GM12878 (cell line): ENCODE measurements around the gene HIC1. TPM values are rescaled to one million over a fixed set of nuclear protein-coding genes. Genes with fewer than 3 reads are reported as not detected.

ENCODE experiments used
- EGR1 ChIP-seq, 2 experiments: IDR thresholded peaks; 1 replicate in 1 of 2; 2 replicates in 1 of 2; pipeline ENCODE4 v1.6.1; 2011 to 2012; ENCODE audit warnings: low read depth in 2 of 2, low read length in 2 of 2, borderline replicate concordance in 1 of 2, mild to moderate bottlenecking in 1 of 2, moderate library complexity in 1 of 2
- ESRRA ChIP-seq: IDR thresholded peaks from 2 replicates; pipeline ENCODE4 v1.6.1; 2012; ENCODE audit warnings: mild to moderate bottlenecking, low read length, improper control_type of control experiment
- HDAC2 ChIP-seq: fragments of 200-600 bp; sonication (generic); IDR thresholded peaks from 2 replicates; pipeline ENCODE4 v1.6.1; 2017
- HSF1 ChIP-seq: fragments of 150-350 bp; IDR thresholded peaks from 2 replicates; pipeline ENCODE4 v1.6.1; 2014; ENCODE audit warnings: mild to moderate bottlenecking, low read depth, low read length
- IRF3 ChIP-seq: fragments of 450-650 bp; IDR thresholded peaks from 2 replicates; pipeline ENCODE4 v1.6.1; 2014; ENCODE audit warnings: mild to moderate bottlenecking
- MEF2A ChIP-seq: IDR thresholded peaks from 2 replicates; pipeline ENCODE4 v1.6.1; 2011; ENCODE audit warnings: low read depth, mild to moderate bottlenecking, low read length, moderate library complexity; ENCODE audit not compliant: insufficient read depth
- NR2F1 ChIP-seq: fragments of 450-650 bp; conservative IDR thresholded peaks from 2 replicates; pipeline ENCODE4 v1.6.1; 2017; ENCODE audit warnings: mild to moderate bottlenecking
- NRF1 ChIP-seq: conservative IDR thresholded peaks from 2 replicates; pipeline ENCODE4 v1.6.1; 2011; ENCODE audit warnings: mild to moderate bottlenecking, low read depth, low read length, improper control_type of control experiment
- POLR2AphosphoS5 ChIP-seq: IDR thresholded peaks from 2 replicates; pipeline ENCODE4 v1.6.1; 2011; ENCODE audit warnings: mild to moderate bottlenecking, low read length, inconsistent platforms
- SMAD5 ChIP-seq: IDR thresholded peaks from 2 replicates; pipeline ENCODE4 v1.6.1; 2016; ENCODE audit warnings: antibody characterized with exemption, low read depth
- SMARCA5 ChIP-seq: fragments of 450-650 bp; IDR thresholded peaks from 2 replicates; pipeline ENCODE4 v1.6.1; 2017; ENCODE audit warnings: mild to moderate bottlenecking
- SMC3 ChIP-seq: IDR thresholded peaks from 2 replicates; pipeline ENCODE4 v1.6.1; 2011; ENCODE audit warnings: low read length, improper control_type of control experiment, borderline replicate concordance
- ZNF274 ChIP-seq: IDR thresholded peaks from one replicate; pipeline ENCODE4 v1.8.0; 2011; ENCODE audit not compliant: insufficient read length, insufficient read depth
- ZZZ3 ChIP-seq: IDR thresholded peaks from 2 replicates; pipeline ENCODE4 v1.6.1; 2011; ENCODE audit warnings: low read depth; ENCODE audit not compliant: control insufficient read depth, insufficient read length
- polyA plus RNA-seq, 11 experiments: library from polyadenylated mRNA; depleted of rRNA in 4 of 11; unstranded in 6 of 11; stranded (reverse) in 5 of 11; fragments of >200 nt; fragmentation: Nextera tagmentation in 4 of 11; fragmentation: Illumina TruSeq in 1 of 11; extraction: Ambion mirVana in 4 of 11; extraction: Trizol in 1 of 11; gene quantifications; 1 replicate in 1 of 11; 2 replicates in 10 of 11; pipeline versions ENCODE4 v1.2.1 to v1.2.3, GENCODE V29; 2011 to 2016; ENCODE audit warnings: inconsistent platforms in 2 of 11, missing spikeins in 2 of 11, low read depth in 1 of 11
- total RNA-seq, 4 experiments: library from RNA; depleted of rRNA in 3 of 4; stranded (reverse); fragments of >200 nt in 3 of 4; fragmentation: Illumina TruSeq in 1 of 4; extraction: Trizol in 1 of 4; gene quantifications; 2 replicates each; pipeline versions ENCODE4 v1.2.1 to v1.2.3, GENCODE V29; 2013 to 2021
- TF ChIP-seq, protein P1 (sequence below): fragments of 450-650 bp; IDR thresholded peaks from 2 replicates; pipeline ENCODE4 v1.6.1; 2016; ENCODE audit warnings: mild to moderate bottlenecking, moderate library complexity, borderline replicate concordance
- TF ChIP-seq, protein P2 (sequence below): fragments of 450-650 bp; IDR thresholded peaks from 2 replicates; pipeline ENCODE4 v1.6.1; 2018; ENCODE audit warnings: borderline replicate concordance, mild to moderate bottlenecking; ENCODE audit not compliant: partially characterized antibody

HIC1 gene
- total and polyA plus RNA-seq, 10 of the 15 experiments (the other 5 are each of a cell fraction or from before 2014, with no cell fraction given): 0.11 to 61.1 (median 4.9) TPM

DNA sequence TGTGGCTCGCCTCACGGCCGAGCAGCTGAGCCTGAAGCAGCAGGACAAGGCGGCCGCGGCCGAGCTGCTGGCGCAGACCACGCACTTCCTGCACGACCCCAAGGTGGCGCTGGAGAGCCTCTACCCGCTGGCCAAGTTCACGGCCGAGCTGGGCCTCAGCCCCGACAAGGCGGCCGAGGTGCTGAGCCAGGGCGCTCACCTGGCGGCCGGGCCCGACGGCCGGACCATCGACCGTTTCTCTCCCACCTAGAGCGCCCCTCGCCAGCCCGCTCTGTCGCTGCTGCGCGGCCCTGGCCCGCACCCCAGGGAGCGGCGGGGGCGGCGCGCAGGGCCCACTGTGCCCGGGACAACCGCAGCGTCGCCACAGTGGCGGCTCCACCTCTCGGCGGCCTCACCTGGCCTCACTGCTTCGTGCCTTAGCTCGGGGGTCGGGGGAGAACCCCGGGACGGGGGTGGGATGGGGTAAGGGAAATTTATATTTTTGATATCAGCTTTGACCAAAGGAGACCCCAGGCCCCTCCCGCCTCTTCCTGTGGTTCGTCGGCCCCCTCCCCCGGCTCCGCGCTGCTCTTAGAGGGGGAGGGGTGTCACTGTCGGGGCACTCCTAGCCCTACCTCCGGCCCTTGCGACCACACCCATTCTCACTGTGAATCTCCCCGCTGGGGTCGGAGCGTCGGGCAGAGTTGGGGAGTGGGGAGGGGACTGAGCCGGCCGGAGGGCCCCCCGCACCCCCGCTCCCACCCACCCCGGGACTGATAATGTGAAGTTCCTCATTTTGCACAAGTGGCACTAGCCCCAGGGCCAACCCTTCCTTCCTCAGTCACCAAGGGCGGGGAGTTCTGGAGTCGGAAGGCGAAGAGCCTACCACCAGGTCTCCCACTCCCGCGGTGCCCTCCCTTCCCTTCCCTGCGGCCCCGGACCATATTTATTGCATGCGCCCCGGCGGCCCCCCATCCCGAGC is 4.0 kb downstream of the HIC1 start (continued):
- TF ChIP-seq, protein P1, sequence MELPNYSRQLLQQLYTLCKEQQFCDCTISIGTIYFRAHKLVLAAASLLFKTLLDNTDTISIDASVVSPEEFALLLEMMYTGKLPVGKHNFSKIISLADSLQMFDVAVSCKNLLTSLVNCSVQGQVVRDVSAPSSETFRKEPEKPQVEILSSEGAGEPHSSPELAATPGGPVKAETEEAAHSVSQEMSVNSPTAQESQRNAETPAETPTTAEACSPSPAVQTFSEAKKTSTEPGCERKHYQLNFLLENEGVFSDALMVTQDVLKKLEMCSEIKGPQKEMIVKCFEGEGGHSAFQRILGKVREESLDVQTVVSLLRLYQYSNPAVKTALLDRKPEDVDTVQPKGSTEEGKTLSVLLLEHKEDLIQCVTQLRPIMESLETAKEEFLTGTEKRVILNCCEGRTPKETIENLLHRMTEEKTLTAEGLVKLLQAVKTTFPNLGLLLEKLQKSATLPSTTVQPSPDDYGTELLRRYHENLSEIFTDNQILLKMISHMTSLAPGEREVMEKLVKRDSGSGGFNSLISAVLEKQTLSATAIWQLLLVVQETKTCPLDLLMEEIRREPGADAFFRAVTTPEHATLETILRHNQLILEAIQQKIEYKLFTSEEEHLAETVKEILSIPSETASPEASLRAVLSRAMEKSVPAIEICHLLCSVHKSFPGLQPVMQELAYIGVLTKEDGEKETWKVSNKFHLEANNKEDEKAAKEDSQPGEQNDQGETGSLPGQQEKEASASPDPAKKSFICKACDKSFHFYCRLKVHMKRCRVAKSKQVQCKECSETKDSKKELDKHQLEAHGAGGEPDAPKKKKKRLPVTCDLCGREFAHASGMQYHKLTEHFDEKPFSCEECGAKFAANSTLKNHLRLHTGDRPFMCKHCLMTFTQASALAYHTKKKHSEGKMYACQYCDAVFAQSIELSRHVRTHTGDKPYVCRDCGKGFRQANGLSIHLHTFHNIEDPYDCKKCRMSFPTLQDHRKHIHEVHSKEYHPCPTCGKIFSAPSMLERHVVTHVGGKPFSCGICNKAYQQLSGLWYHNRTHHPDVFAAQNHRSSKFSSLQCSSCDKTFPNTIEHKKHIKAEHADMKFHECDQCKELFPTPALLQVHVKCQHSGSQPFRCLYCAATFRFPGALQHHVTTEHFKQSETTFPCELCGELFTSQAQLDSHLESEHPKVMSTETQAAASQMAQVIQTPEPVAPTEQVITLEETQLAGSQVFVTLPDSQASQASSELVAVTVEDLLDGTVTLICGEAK: no peak
- TF ChIP-seq SMAD5 (no peak; the same call in 1 of the 2 replicates), HSF1 (no peak), NR2F1 (peak; percentile 67), EGR1 (IDR thresholded peaks at IDR 0.05; ENCODE audit: borderline replicate concordance in 1 of 2, low read depth in 2 of 2, low read length in 2 of 2) (0 out of 3 replicates have a peak, but pooled peaks of 1 of the 2 experiments have one; percentile 27), ZZZ3 (no peak), POLR2AphosphoS5 (peak; percentile 61), ESRRA (no peak), MEF2A (no peak), SMC3 (peak; percentile 68; the same call in 1 of the 2 replicates), IRF3 (no peak), HDAC2 (no peak), NRF1 (no peak), ZNF274 (no peak), SMARCA5 (peak; percentile 97)
- TF ChIP-seq, protein P2, sequence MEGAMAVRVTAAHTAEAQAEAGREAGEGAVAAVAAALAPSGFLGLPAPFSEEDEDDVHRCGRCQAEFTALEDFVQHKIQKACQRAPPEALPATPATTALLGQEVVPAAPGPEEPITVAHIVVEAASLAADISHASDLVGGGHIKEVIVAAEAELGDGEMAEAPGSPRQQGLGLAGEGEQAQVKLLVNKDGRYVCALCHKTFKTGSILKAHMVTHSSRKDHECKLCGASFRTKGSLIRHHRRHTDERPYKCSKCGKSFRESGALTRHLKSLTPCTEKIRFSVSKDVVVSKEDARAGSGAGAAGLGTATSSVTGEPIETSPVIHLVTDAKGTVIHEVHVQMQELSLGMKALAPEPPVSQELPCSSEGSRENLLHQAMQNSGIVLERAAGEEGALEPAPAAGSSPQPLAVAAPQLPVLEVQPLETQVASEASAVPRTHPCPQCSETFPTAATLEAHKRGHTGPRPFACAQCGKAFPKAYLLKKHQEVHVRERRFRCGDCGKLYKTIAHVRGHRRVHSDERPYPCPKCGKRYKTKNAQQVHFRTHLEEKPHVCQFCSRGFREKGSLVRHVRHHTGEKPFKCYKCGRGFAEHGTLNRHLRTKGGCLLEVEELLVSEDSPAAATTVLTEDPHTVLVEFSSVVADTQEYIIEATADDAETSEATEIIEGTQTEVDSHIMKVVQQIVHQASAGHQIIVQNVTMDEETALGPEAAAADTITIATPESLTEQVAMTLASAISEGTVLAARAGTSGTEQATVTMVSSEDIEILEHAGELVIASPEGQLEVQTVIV: no peak
